OCI-LY1 (cell line): ENCODE measurements around the gene DUSP22.
"Not testable (repeated sequence)": the region's sequence is repeated elsewhere in the genome, so short reads cannot be mapped to it uniquely, and the experiment has no call there.

Experiments
- H2AFZ ChIP-seq: fragments of 200-600 bp; sonication (generic), shearing (Covaris generic); 2 replicates; pipeline ENCODE4 v1.6.0; 2014; ENCODE audit warnings: antibody characterized with exemption, mild to moderate bottlenecking, low read length
- H3F3A ChIP-seq: fragments of 200-600 bp; sonication (generic), shearing (Covaris generic); 2 replicates; pipeline ENCODE4 v1.6.0; 2014; ENCODE audit warnings: mild to moderate bottlenecking, antibody characterized with exemption, low read length, moderate library complexity; ENCODE audit not compliant: insufficient read depth
- H3K27ac ChIP-seq: fragments of 200-600 bp; sonication (generic); 2 replicates; pipeline ENCODE4 v1.5.1; 2014; ENCODE audit warnings: low read length, mixed run types, mild to moderate bottlenecking, low read depth; ENCODE audit not compliant: poor library complexity, severe bottlenecking
- H3K27me3 ChIP-seq: fragments of 200-600 bp; sonication (generic); 2 replicates; pipeline ENCODE4 v1.6.0; 2014; ENCODE audit warnings: antibody characterized with exemption, mild to moderate bottlenecking, low read length, moderate library complexity; ENCODE audit not compliant: insufficient read depth
- H3K36me3 ChIP-seq: fragments of 200-600 bp; sonication (generic); 2 replicates; pipeline ENCODE4 v1.6.1; 2014; ENCODE audit warnings: mild to moderate bottlenecking, antibody characterized with exemption, low read length, moderate library complexity, mixed read lengths; ENCODE audit not compliant: insufficient read depth
- H3K4me1 ChIP-seq: fragments of 200-600 bp; sonication (generic); 2 replicates; pipeline ENCODE4 v1.5.1; 2014; ENCODE audit warnings: mild to moderate bottlenecking, low read length, moderate library complexity; ENCODE audit not compliant: insufficient read depth, severe bottlenecking
- H3K4me2 ChIP-seq: fragments of 200-600 bp; sonication (generic), shearing (Covaris generic); 2 replicates; pipeline ENCODE4 v1.6.1; 2014; ENCODE audit warnings: low read length
- H3K4me3 ChIP-seq: fragments of 200-600 bp; sonication (generic); 2 replicates; pipeline ENCODE4 v1.5.1; 2014; ENCODE audit warnings: low read length, low read depth, mild to moderate bottlenecking, mixed read lengths; ENCODE audit not compliant: poor library complexity, severe bottlenecking
- H3K79me2 ChIP-seq: fragments of 200-600 bp; shearing (Covaris generic); 2 replicates; pipeline ENCODE4 v1.6.1; 2016; ENCODE audit warnings: mixed run types, low read length, mixed read lengths; ENCODE audit not compliant: insufficient read depth
- H3K9ac ChIP-seq: fragments of 200-600 bp; sonication (generic), shearing (Covaris generic); 2 replicates; pipeline ENCODE4 v1.6.1; 2014; ENCODE audit warnings: mild to moderate bottlenecking, low read length, mixed read lengths
- H3K9me2 ChIP-seq: fragments of 200-600 bp; sonication (generic), shearing (Covaris generic); 2 replicates; pipeline ENCODE4 v1.6.1; 2014; ENCODE audit warnings: low read depth, mild to moderate bottlenecking, low read length, mixed read lengths
- H3K9me3 ChIP-seq: fragments of 200-600 bp; shearing (Covaris generic); 2 replicates; pipeline ENCODE4 v1.6.1; 2014; ENCODE audit warnings: low read length, mixed read lengths
- H4K20me1 ChIP-seq: fragments of 200-600 bp; sonication (generic), shearing (Covaris generic); 2 replicates; pipeline ENCODE4 v1.6.0; 2016; ENCODE audit warnings: mild to moderate bottlenecking, low read length; ENCODE audit not compliant: insufficient read depth
- CTCF ChIP-seq: fragments of 200-600 bp; sonication (generic), shearing (Covaris generic); IDR thresholded peaks from 2 replicates; pipeline ENCODE4 v1.5.1; 2017; ENCODE audit warnings: mild to moderate bottlenecking, antibody characterized with exemption, low read length, moderate library complexity, mixed read lengths
- EZH2 ChIP-seq: fragments of 200-600 bp; sonication (generic), shearing (Covaris generic); IDR thresholded peaks from 2 replicates; pipeline ENCODE4 v1.8.0; 2017; ENCODE audit warnings: borderline replicate concordance, mixed run types, mild to moderate bottlenecking, antibody characterized with exemption, low read length, moderate library complexity, mixed read lengths

The DUSP22 gene, protein sequence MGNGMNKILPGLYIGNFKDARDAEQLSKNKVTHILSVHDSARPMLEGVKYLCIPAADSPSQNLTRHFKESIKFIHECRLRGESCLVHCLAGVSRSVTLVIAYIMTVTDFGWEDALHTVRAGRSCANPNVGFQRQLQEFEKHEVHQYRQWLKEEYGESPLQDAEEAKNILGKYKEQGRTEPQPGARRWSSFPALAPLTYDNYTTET

GRCh38 chr6:291697-292505 is at the start of gene DUSP22:
Gene DUSP22 (plus strand): TSS chr6:292487. CDS start chr6:292540, 53 bp downstream.
- no peaks in the 10 kb centered on the region for H3K9me2 ChIP-seq
- no peak within 1 kb of the TSS for H2AFZ ChIP-seq
- H3K4me2 ChIP-seq: peak within 1 kb of the TSS; percentile 81
- peak within 1 kb of the TSS; percentile 70 for H3K4me3 ChIP-seq
- no peak for TF ChIP-seq CTCF
- TF ChIP-seq EZH2: no peak
- H3K27me3 ChIP-seq: no peaks in the 10 kb centered on the region; the same call in 1 of the 2 replicates
- H3K27ac ChIP-seq: peak within 1 kb of the TSS; percentile 37
- peaks cover 25% of the 10 kb centered on the region for H3K4me1 ChIP-seq
- H3F3A ChIP-seq: no peaks in the 10 kb centered on the region
- no peaks in the 10 kb centered on the region; the same call in 1 of the 2 replicates for H3K36me3 ChIP-seq
- H4K20me1 ChIP-seq: no peaks in the 10 kb centered on the region
- H3K9me3 ChIP-seq: 0 out of 2 replicates have a peak, but pooled peaks cover 4% of the 10 kb centered on the region
- H3K9ac ChIP-seq: peak within 1 kb of the TSS; percentile 74
- no peaks in the 10 kb centered on the region for H3K79me2 ChIP-seq

- Histone ChIP-seq H3K27me3 (no peaks in the 10 kb centered on the region; the same call in 1 of the 2 replicates), H4K20me1 (no peaks in the 10 kb centered on the region), H3K4me2 (no peak overlapping the region), H3K79me2 (no peaks in the 10 kb centered on the region), H3F3A (no peaks in the 10 kb centered on the region), H3K27ac (no peak overlapping the region), H3K36me3 (no peaks in the 10 kb centered on the region; the same call in 1 of the 2 replicates), H2AFZ (no peak overlapping the region), H3K9me3 (no peaks in the 10 kb centered on the region), H3K9ac (no peak overlapping the region), H3K4me1 (no peaks in the 10 kb centered on the region), H3K4me3 (no peak overlapping the region), H3K9me2 (no peaks in the 10 kb centered on the region)
- TF ChIP-seq EZH2: no peak
- no peak for TF ChIP-seq CTCF
Observed at GRCh38 chr6:246352-246751, 45.9 kb upstream of the DUSP22 start.

- no peaks in the 10 kb centered on the region for H4K20me1 ChIP-seq
- no peak overlapping the region for H3K4me3 ChIP-seq
- no peaks in the 10 kb centered on the region for H3K9me2 ChIP-seq
- no peaks in the 10 kb centered on the region for H3F3A ChIP-seq
- H3K4me1 ChIP-seq: no peaks in the 10 kb centered on the region
- H2AFZ ChIP-seq: no peak overlapping the region
- no peak overlapping the region for H3K9ac ChIP-seq
- H3K9me3 ChIP-seq: no peaks in the 10 kb centered on the region
- H3K36me3 ChIP-seq: no peaks in the 10 kb centered on the region; the same call in 1 of the 2 replicates
- no peaks in the 10 kb centered on the region for H3K79me2 ChIP-seq
- no peak overlapping the region for H3K4me2 ChIP-seq
- TF ChIP-seq EZH2 (no peak), CTCF (no peak)
- H3K27ac ChIP-seq: no peak overlapping the region
- no peaks in the 10 kb centered on the region; the same call in 1 of the 2 replicates for H3K27me3 ChIP-seq
Observed at GRCh38 chr6:247351-247750, 44.9 kb upstream of the DUSP22 start.

GRCh38 chr6:248046-248445 is 44.2 kb upstream of the DUSP22 start:
- not testable (repeated sequence) for H3K36me3 ChIP-seq, H3K4me3 ChIP-seq, H4K20me1 ChIP-seq, H3K9me3 ChIP-seq, H3K9ac ChIP-seq, H2AFZ ChIP-seq, H3K9me2 ChIP-seq, H3K4me1 ChIP-seq, H3K4me2 ChIP-seq, H3K27ac ChIP-seq, H3K27me3 ChIP-seq, H3K79me2 ChIP-seq, H3F3A ChIP-seq
